NCI-H2029 (cell line): ENCODE measurements around the gene FAM149B1.
"Not testable (repeated sequence)": the region's sequence is repeated elsewhere in the genome, so short reads cannot be mapped to it uniquely, and the experiment has no call there.

Experiments used
- DNase-seq: peaks from one replicate; lab custom pipeline; 2025; lab: John Stamatoyannopoulos, UW

Gene FAM149B1

GRCh38 chr10:73233883-73234282, 66.0 kb downstream of the FAM149B1 start:
- no peak for DNase-seq

GRCh38 chr10:73234695-73235094, 66.8 kb downstream of the FAM149B1 start:
- no peak for DNase-seq

- no peak for DNase-seq
Measured at GRCh38 chr10:73238990-73239566, 71.2 kb downstream of the FAM149B1 start.

- no peak for DNase-seq
Measured at GRCh38 chr10:73239908-73240307, 72.0 kb downstream of the FAM149B1 start.

GRCh38 chr10:73244866-73245477, 77.1 kb downstream of the FAM149B1 start:
- no peak for DNase-seq

- DNase-seq, result no peak
Measured at GRCh38 chr10:73246322-73246645, 78.4 kb downstream of the FAM149B1 start.

GRCh38 chr10:73246646-73247508, 79.0 kb downstream of the FAM149B1 start, which contains the start of gene DNAJC9:
Gene DNAJC9, minus strand, starts transcription at chr10:73247255. Its CDS starts 66 bp downstream, at chr10:73247189.
- peak; percentile 68 for DNase-seq

GRCh38 chr10:73247509-73248258, 79.8 kb downstream of the FAM149B1 start:
- no peak for DNase-seq

GRCh38 chr10:73248259-73248724, 80.4 kb downstream of the FAM149B1 start:
- no peak for DNase-seq

GRCh38 chr10:73251683-73252444, 83.9 kb downstream of the FAM149B1 start:
- DNase-seq, result no peak

GRCh38 chr10:73252445-73253224, 84.7 kb downstream of the FAM149B1 start, which contains the start of gene MRPS16:
Gene MRPS16, minus strand, starts transcription at chr10:73252644. Its CDS starts 162 bp downstream, at chr10:73252482.
- peak; percentile 87 for DNase-seq

- no peak for DNase-seq
Measured at GRCh38 chr10:73253225-73253555, 85.3 kb downstream of the FAM149B1 start.

- DNase-seq, result not testable (repeated sequence)
Measured at GRCh38 chr10:73258612-73259011, 90.7 kb downstream of the FAM149B1 start.

- no peak for DNase-seq
Measured at GRCh38 chr10:73261362-73261995, 93.6 kb downstream of the FAM149B1 start.

GRCh38 chr10:73262105-73262730, 94.3 kb downstream of the FAM149B1 start:
- no peak for DNase-seq

GRCh38 chr10:73262880-73263555, 95.1 kb downstream of the FAM149B1 start:
- no peak for DNase-seq

- DNase-seq, result no peak
Measured at GRCh38 chr10:73263693-73264347, 95.9 kb downstream of the FAM149B1 start.

GRCh38 chr10:73264423-73264822, 96.5 kb downstream of the FAM149B1 start:
- no peak for DNase-seq

- DNase-seq, result no peak
Measured at GRCh38 chr10:73281097-73281496, 113.2 kb downstream of the FAM149B1 start.
